ENCODE data around the gene WDR88. TPM values are rescaled to one million over a fixed set of nuclear protein-coding genes. Genes with fewer than 3 reads are reported as not detected.
A peak's percentile ranks its signal among the peaks of the same experiment; 100 is the strongest.

WDR88 gene
- total and polyA plus RNA-seq, 2 of the 13 experiments (the other 11 are each of a cell fraction or from before 2014, with no cell fraction given) = not detected

- TF ChIP-seq, protein P1, sequence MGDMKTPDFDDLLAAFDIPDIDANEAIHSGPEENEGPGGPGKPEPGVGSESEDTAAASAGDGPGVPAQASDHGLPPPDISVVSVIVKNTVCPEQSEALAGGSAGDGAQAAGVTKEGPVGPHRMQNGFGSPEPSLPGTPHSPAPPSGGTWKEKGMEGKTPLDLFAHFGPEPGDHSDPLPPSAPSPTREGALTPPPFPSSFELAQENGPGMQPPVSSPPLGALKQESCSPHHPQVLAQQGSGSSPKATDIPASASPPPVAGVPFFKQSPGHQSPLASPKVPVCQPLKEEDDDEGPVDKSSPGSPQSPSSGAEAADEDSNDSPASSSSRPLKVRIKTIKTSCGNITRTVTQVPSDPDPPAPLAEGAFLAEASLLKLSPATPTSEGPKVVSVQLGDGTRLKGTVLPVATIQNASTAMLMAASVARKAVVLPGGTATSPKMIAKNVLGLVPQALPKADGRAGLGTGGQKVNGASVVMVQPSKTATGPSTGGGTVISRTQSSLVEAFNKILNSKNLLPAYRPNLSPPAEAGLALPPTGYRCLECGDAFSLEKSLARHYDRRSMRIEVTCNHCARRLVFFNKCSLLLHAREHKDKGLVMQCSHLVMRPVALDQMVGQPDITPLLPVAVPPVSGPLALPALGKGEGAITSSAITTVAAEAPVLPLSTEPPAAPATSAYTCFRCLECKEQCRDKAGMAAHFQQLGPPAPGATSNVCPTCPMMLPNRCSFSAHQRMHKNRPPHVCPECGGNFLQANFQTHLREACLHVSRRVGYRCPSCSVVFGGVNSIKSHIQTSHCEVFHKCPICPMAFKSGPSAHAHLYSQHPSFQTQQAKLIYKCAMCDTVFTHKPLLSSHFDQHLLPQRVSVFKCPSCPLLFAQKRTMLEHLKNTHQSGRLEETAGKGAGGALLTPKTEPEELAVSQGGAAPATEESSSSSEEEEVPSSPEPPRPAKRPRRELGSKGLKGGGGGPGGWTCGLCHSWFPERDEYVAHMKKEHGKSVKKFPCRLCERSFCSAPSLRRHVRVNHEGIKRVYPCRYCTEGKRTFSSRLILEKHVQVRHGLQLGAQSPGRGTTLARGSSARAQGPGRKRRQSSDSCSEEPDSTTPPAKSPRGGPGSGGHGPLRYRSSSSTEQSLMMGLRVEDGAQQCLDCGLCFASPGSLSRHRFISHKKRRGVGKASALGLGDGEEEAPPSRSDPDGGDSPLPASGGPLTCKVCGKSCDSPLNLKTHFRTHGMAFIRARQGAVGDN (CRISPR knock-in tag; IDR thresholded peaks at IDR 0.05) = peak; percentile 36; the same call in 1 of the 2 replicates
- TF ChIP-seq HOXA7 (CRISPR knock-in tag; IDR thresholded peaks at IDR 0.05) = no peak
- TF ChIP-seq, protein P2, sequence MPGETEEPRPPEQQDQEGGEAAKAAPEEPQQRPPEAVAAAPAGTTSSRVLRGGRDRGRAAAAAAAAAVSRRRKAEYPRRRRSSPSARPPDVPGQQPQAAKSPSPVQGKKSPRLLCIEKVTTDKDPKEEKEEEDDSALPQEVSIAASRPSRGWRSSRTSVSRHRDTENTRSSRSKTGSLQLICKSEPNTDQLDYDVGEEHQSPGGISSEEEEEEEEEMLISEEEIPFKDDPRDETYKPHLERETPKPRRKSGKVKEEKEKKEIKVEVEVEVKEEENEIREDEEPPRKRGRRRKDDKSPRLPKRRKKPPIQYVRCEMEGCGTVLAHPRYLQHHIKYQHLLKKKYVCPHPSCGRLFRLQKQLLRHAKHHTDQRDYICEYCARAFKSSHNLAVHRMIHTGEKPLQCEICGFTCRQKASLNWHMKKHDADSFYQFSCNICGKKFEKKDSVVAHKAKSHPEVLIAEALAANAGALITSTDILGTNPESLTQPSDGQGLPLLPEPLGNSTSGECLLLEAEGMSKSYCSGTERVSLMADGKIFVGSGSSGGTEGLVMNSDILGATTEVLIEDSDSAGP (CRISPR knock-in tag; IDR thresholded peaks at IDR 0.05; ENCODE audit: borderline replicate concordance) = 0 out of 2 replicates have a peak, but pooled peaks have one; percentile 19
- no peak for TF ChIP-seq ZNF44 (CRISPR knock-in tag; IDR thresholded peaks at IDR 0.05)
- no peak for TF ChIP-seq HMGA1 (CRISPR knock-in tag; conservative IDR thresholded peaks at IDR 0.05)
- TF ChIP-seq, protein P3, sequence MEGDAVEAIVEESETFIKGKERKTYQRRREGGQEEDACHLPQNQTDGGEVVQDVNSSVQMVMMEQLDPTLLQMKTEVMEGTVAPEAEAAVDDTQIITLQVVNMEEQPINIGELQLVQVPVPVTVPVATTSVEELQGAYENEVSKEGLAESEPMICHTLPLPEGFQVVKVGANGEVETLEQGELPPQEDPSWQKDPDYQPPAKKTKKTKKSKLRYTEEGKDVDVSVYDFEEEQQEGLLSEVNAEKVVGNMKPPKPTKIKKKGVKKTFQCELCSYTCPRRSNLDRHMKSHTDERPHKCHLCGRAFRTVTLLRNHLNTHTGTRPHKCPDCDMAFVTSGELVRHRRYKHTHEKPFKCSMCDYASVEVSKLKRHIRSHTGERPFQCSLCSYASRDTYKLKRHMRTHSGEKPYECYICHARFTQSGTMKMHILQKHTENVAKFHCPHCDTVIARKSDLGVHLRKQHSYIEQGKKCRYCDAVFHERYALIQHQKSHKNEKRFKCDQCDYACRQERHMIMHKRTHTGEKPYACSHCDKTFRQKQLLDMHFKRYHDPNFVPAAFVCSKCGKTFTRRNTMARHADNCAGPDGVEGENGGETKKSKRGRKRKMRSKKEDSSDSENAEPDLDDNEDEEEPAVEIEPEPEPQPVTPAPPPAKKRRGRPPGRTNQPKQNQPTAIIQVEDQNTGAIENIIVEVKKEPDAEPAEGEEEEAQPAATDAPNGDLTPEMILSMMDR (CRISPR knock-in tag; IDR thresholded peaks at IDR 0.05) = peak; percentile 82
- TF ChIP-seq FOXA3 (CRISPR knock-in tag; IDR thresholded peaks at IDR 0.05) = no peak
- no peak for TF ChIP-seq ZNF557 (CRISPR knock-in tag; IDR thresholded peaks at IDR 0.05)
- TF ChIP-seq, protein P4, sequence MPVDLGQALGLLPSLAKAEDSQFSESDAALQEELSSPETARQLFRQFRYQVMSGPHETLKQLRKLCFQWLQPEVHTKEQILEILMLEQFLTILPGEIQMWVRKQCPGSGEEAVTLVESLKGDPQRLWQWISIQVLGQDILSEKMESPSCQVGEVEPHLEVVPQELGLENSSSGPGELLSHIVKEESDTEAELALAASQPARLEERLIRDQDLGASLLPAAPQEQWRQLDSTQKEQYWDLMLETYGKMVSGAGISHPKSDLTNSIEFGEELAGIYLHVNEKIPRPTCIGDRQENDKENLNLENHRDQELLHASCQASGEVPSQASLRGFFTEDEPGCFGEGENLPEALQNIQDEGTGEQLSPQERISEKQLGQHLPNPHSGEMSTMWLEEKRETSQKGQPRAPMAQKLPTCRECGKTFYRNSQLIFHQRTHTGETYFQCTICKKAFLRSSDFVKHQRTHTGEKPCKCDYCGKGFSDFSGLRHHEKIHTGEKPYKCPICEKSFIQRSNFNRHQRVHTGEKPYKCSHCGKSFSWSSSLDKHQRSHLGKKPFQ (CRISPR knock-in tag; IDR thresholded peaks at IDR 0.05; ENCODE audit: insufficient replicate concordance) = no peak
- TF ChIP-seq PHB2 (IDR thresholded peaks at IDR 0.05; ENCODE audit: partially characterized antibody) = no peak
- TF ChIP-seq ARNT (IDR thresholded peaks at IDR 0.05) = no peak
- TF ChIP-seq, protein P5, sequence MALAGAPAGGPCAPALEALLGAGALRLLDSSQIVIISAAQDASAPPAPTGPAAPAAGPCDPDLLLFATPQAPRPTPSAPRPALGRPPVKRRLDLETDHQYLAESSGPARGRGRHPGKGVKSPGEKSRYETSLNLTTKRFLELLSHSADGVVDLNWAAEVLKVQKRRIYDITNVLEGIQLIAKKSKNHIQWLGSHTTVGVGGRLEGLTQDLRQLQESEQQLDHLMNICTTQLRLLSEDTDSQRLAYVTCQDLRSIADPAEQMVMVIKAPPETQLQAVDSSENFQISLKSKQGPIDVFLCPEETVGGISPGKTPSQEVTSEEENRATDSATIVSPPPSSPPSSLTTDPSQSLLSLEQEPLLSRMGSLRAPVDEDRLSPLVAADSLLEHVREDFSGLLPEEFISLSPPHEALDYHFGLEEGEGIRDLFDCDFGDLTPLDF (CRISPR knock-in tag; IDR thresholded peaks at IDR 0.05) = no peak
- no peak for TF ChIP-seq ATF3 (CRISPR knock-in tag; IDR thresholded peaks at IDR 0.05)
- no peak for TF ChIP-seq ZFY (CRISPR knock-in tag; IDR thresholded peaks at IDR 0.05)
- TF ChIP-seq ZNF891 (CRISPR knock-in tag; IDR thresholded peaks at IDR 0.05) = 0 out of 2 replicates have a peak, but pooled peaks have one; percentile 44
- TF ChIP-seq ZMYM3 (CRISPR knock-in tag; IDR thresholded peaks at IDR 0.05) = 0 out of 2 replicates have a peak, but pooled peaks have one; percentile 58
- TF ChIP-seq AGO2 (optimal IDR thresholded peaks at IDR 0.05; ENCODE audit: low read depth, low read length) = no peak
- no peak for TF ChIP-seq ZNF350 (CRISPR knock-in tag; IDR thresholded peaks at IDR 0.05; ENCODE audit: borderline replicate concordance, low read depth)
- TF ChIP-seq ZFX (CRISPR knock-in tag; IDR thresholded peaks at IDR 0.05; ENCODE audit: low read depth) = 0 out of 2 replicates have a peak, but pooled peaks have one; percentile 24
- TF ChIP-seq FOSL2 (CRISPR knock-in tag; IDR thresholded peaks at IDR 0.05) = peak; percentile 36; the same call in 1 of the 2 replicates
Measured at GRCh38 chr19:33219261-33219815, 87.4 kb downstream of the WDR88 start (continued).
